GM12878 (cell line): ENCODE data around the gene ANKRD28. TPM values are rescaled to one million over a fixed set of nuclear protein-coding genes. Genes with fewer than 3 reads are reported as not detected.

Source experiments
- BCL11A ChIP-seq: IDR thresholded peaks from 2 replicates; pipeline ENCODE4 v1.6.1; 2011; ENCODE audit warnings: low read depth, low read length
- CHD2 ChIP-seq: IDR thresholded peaks from 2 replicates; pipeline ENCODE4 v1.6.1; 2011; ENCODE audit warnings: low read depth, low read length, improper control_type of control experiment, borderline replicate concordance
- CTCF ChIP-seq, 3 experiments: IDR thresholded peaks in 2 of 3; conservative IDR thresholded peaks in 1 of 3; 2 replicates each; pipeline ENCODE4 v1.5.1; 2011; ENCODE audit warnings: low read depth in 3 of 3, low read length in 3 of 3, mild to moderate bottlenecking in 3 of 3, control low read depth in 2 of 3, moderate library complexity in 2 of 3, inconsistent platforms in 1 of 3, mixed read lengths in 1 of 3; ENCODE audit not compliant: control insufficient read depth in 2 of 3, insufficient read depth in 1 of 3; ENCODE audit errors: extremely low read depth in 1 of 3
- EP300 ChIP-seq, 2 experiments: fragments of 150-350 bp in 1 of 2; IDR thresholded peaks; 2 replicates each; pipeline ENCODE4 v1.6.1; 2011 to 2012; ENCODE audit warnings: low read depth in 2 of 2, low read length in 2 of 2, borderline replicate concordance in 1 of 2, improper control_type of control experiment in 1 of 2, inconsistent platforms in 1 of 2; ENCODE audit not compliant: control insufficient read depth in 1 of 2
- ETV6 ChIP-seq, 2 experiments: fragments of 450-650 bp in 1 of 2; IDR thresholded peaks in 1 of 2; conservative IDR thresholded peaks in 1 of 2; 2 replicates each; pipeline ENCODE4 v1.6.1; 2014; ENCODE audit warnings: antibody characterized with exemption in 1 of 2, borderline replicate concordance in 1 of 2, low read depth in 1 of 2, mild to moderate bottlenecking in 1 of 2, moderate library complexity in 1 of 2
- JUNB ChIP-seq: IDR thresholded peaks from 2 replicates; pipeline ENCODE4 v1.6.1; 2016; ENCODE audit warnings: antibody characterized with exemption, mild to moderate bottlenecking
- JUND ChIP-seq: IDR thresholded peaks from 2 replicates; pipeline ENCODE4 v1.6.1; 2012; ENCODE audit warnings: low read depth, mild to moderate bottlenecking, low read length, improper control_type of control experiment, moderate library complexity
- MTA3 ChIP-seq: IDR thresholded peaks from 2 replicates; pipeline ENCODE4 v1.6.1; 2012; ENCODE audit warnings: low read length, inconsistent platforms, borderline replicate concordance
- PML ChIP-seq: IDR thresholded peaks from 2 replicates; pipeline ENCODE4 v1.6.1; 2012; ENCODE audit warnings: low read length, inconsistent platforms
- PRDM15 ChIP-seq: fragments of 450-650 bp; formaldehyde crosslinking; IDR thresholded peaks from 2 replicates; pipeline ENCODE4 v1.4.0; 2020; ENCODE audit warnings: mild to moderate bottlenecking, moderate library complexity
- SMAD5 ChIP-seq: IDR thresholded peaks from 2 replicates; pipeline ENCODE4 v1.6.1; 2016; ENCODE audit warnings: antibody characterized with exemption, low read depth
- SMARCA5 ChIP-seq: fragments of 450-650 bp; IDR thresholded peaks from 2 replicates; pipeline ENCODE4 v1.6.1; 2017; ENCODE audit warnings: mild to moderate bottlenecking
- SREBF2 ChIP-seq: IDR thresholded peaks from 2 replicates; pipeline ENCODE4 v1.6.1; 2012; ENCODE audit warnings: mild to moderate bottlenecking, low read length
- TCF12 ChIP-seq: IDR thresholded peaks from 2 replicates; pipeline ENCODE4 v1.6.1; 2011; ENCODE audit warnings: low read depth, mild to moderate bottlenecking, low read length
- WRNIP1 ChIP-seq: IDR thresholded peaks from 2 replicates; pipeline ENCODE4 v1.6.1; 2011; ENCODE audit warnings: low read depth, low read length, improper control_type of control experiment, borderline replicate concordance
- ZNF24 ChIP-seq: fragments of 450-650 bp; IDR thresholded peaks from 2 replicates; pipeline ENCODE4 v1.6.1; 2017; ENCODE audit warnings: antibody characterized with exemption, mild to moderate bottlenecking
- ZNF384 ChIP-seq: IDR thresholded peaks from 2 replicates; pipeline ENCODE4 v1.6.1; 2012; ENCODE audit warnings: low read depth, mild to moderate bottlenecking, low read length, improper control_type of control experiment, borderline replicate concordance
- polyA plus RNA-seq, 11 experiments: library from polyadenylated mRNA; depleted of rRNA in 4 of 11; unstranded in 6 of 11; stranded (reverse) in 5 of 11; fragments of >200 nt; fragmentation: Nextera tagmentation in 4 of 11; fragmentation: Illumina TruSeq in 1 of 11; extraction: Ambion mirVana in 4 of 11; extraction: Trizol in 1 of 11; gene quantifications; 1 replicate in 1 of 11; 2 replicates in 10 of 11; pipeline versions ENCODE4 v1.2.1 to v1.2.3, GENCODE V29; 2011 to 2016; ENCODE audit warnings: inconsistent platforms in 2 of 11, missing spikeins in 2 of 11, low read depth in 1 of 11
- total RNA-seq, 4 experiments: library from RNA; depleted of rRNA in 3 of 4; stranded (reverse); fragments of >200 nt in 3 of 4; fragmentation: Illumina TruSeq in 1 of 4; extraction: Trizol in 1 of 4; gene quantifications; 2 replicates each; pipeline versions ENCODE4 v1.2.1 to v1.2.3, GENCODE V29; 2013 to 2021
- TF ChIP-seq, protein P1 (sequence below): fragments of 450-650 bp; IDR thresholded peaks from 2 replicates; pipeline ENCODE4 v1.6.1; 2017; ENCODE audit warnings: mild to moderate bottlenecking
- TF ChIP-seq, protein P2 (sequence below): fragments of 450-650 bp; formaldehyde crosslinking; IDR thresholded peaks from 2 replicates; pipeline ENCODE4 v1.4.0; 2022; ENCODE audit warnings: mild to moderate bottlenecking, moderate library complexity

Gene ANKRD28
- total and polyA plus RNA-seq, 10 of the 15 experiments (the other 5 are each of a cell fraction or from before 2014, with no cell fraction given): 11.2 to 105 (median 38.3) TPM

GRCh38 chr3:15629860-15630597, 167.8 kb downstream of the ANKRD28 start (continued):
- TF ChIP-seq PRDM15 (CRISPR knock-in tag) (no peak), BCL11A (no peak), SMAD5 (no peak), CTCF (IDR thresholded peaks at IDR 0.05 in 2 of 3, conservative IDR thresholded peaks at IDR 0.05 in 1 of 3; ENCODE audit: control insufficient read depth in 2 of 3, extremely low read depth in 1 of 3, insufficient read depth in 1 of 3, low read depth in 3 of 3, low read length in 3 of 3) (peak; percentile 66 to 88 (median 82)), PML (no peak), ZNF384 (no peak), MTA3 (no peak), ZNF24 (peak; percentile 30; the same call in 1 of the 2 replicates), TCF12 (no peak), JUND (no peak), WRNIP1 (no peak), SREBF2 (no peak), SMARCA5 (peak; percentile 31), CHD2 (no peak), ETV6 (conservative IDR thresholded peaks at IDR 0.05 in 1 of 2, IDR thresholded peaks at IDR 0.05 in 1 of 2; ENCODE audit: borderline replicate concordance in 1 of 2, low read depth in 1 of 2) (no peak), EP300 (IDR thresholded peaks at IDR 0.05; ENCODE audit: borderline replicate concordance in 1 of 2, control insufficient read depth in 1 of 2, low read depth in 2 of 2, low read length in 2 of 2) (no peak), JUNB (no peak)
- TF ChIP-seq, protein P1, sequence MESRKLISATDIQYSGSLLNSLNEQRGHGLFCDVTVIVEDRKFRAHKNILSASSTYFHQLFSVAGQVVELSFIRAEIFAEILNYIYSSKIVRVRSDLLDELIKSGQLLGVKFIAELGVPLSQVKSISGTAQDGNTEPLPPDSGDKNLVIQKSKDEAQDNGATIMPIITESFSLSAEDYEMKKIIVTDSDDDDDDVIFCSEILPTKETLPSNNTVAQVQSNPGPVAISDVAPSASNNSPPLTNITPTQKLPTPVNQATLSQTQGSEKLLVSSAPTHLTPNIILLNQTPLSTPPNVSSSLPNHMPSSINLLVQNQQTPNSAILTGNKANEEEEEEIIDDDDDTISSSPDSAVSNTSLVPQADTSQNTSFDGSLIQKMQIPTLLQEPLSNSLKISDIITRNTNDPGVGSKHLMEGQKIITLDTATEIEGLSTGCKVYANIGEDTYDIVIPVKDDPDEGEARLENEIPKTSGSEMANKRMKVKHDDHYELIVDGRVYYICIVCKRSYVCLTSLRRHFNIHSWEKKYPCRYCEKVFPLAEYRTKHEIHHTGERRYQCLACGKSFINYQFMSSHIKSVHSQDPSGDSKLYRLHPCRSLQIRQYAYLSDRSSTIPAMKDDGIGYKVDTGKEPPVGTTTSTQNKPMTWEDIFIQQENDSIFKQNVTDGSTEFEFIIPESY: no peak
- TF ChIP-seq, protein P2, sequence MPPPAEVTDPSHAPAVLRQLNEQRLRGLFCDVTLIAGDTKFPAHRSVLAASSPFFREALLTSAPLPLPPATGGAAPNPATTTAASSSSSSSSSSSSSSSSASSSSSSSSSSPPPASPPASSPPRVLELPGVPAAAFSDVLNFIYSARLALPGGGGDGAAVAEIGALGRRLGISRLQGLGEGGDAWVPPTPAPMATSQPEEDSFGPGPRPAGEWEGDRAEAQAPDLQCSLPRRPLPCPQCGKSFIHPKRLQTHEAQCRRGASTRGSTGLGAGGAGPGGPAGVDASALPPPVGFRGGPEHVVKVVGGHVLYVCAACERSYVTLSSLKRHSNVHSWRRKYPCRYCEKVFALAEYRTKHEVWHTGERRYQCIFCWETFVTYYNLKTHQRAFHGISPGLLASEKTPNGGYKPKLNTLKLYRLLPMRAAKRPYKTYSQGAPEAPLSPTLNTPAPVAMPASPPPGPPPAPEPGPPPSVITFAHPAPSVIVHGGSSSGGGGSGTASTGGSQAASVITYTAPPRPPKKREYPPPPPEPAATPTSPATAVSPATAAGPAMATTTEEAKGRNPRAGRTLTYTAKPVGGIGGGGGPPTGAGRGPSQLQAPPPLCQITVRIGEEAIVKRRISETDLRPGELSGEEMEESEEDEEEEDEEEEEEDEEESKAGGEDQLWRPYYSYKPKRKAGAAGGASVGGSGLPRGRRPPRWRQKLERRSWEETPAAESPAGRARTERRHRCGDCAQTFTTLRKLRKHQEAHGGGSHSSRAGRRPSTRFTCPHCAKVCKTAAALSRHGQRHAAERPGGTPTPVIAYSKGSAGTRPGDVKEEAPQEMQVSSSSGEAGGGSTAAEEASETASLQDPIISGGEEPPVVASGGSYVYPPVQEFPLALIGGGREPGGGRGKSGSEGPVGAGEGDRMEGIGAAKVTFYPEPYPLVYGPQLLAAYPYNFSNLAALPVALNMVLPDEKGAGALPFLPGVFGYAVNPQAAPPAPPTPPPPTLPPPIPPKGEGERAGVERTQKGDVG (CRISPR knock-in tag): no peak
